A549 treated with AZD2906 at 1 μM for 4 hours (cell line): ENCODE measurements around the gene DEFB114. TPM values are rescaled to one million over a fixed set of nuclear protein-coding genes. Genes with fewer than 3 reads are reported as not detected.

Source experiments
- total RNA-seq: library from RNA; stranded (reverse); fragments of 200-300 nt; extraction: Qiagen RNA extraction; gene quantifications from 5 replicates; pipeline ENCODE4 v1.2.3, GENCODE V29; 2022

The DEFB114 gene
- not detected in 5 replicates for total RNA-seq

DNA sequence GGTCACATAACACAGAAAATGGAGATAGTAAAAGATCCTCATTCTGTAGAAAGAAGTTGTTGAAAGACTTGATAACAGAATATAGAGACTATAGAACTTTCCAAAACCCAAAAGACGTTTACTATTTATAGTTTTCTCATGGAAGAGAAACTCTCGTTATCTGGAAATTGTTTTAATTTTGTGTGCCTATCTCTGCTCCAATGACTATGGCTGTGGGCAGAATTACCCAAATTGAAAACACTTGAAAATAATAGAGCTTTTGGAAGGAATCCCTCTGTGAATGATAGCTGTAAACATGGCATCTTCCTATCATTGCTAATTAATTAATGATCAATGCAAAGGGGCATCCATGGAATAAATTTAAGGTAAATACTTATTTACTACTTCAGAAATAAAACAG is at the start of gene DEFB114:
DEFB114 (minus strand) TSS at position 101 of the 400 bp plus-strand sequence; CDS start at position 42, 59 bp downstream.

DNA sequence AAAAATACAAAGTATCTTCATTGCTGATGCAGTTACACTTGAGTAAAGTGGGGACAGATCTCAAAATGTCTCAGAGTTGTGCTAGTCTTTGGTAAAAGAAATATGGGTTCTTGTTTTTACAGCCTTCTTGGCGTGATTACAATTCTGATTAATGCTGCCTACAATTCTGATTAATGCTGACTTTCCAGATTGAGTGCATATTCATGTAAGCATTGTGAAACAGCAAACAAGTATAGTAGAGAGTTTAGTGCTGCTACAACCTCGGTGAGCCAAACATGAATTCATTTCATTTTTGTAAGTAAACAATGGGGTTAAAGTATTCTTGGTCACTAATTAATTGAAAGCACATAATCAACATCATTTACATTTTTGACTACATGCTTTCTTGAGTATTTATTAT is 5.6 kb upstream of the DEFB114 start, which contains the start of gene DEFB113:
DEFB113 (minus strand) TSS at position 21 of the 400 bp plus-strand sequence; CDS start at position 21, 0 bp downstream.

Other genes with a start within 250 kb of the DEFB114 start
- gene CRISP3, start 219.8 kb downstream of the DEFB114 start, total RNA-seq: not detected in 5 replicates
- not detected in 5 replicates for gene PGK2, start 176.9 kb downstream of the DEFB114 start, total RNA-seq
- not detected in 5 replicates for gene CRISP1, start 97.6 kb downstream of the DEFB114 start, total RNA-seq
- gene DEFB113, start 5.5 kb upstream of the DEFB114 start, total RNA-seq: not detected in 5 replicates
- not detected in 5 replicates for gene DEFB110, start 57.8 kb upstream of the DEFB114 start, total RNA-seq
- not detected in 5 replicates for gene DEFB112, start 85.8 kb upstream of the DEFB114 start, total RNA-seq